Islet precursor cell (in vitro differentiated cells): ENCODE data around the gene RSAD2.
"Not testable (repeated sequence)": the region's sequence is repeated elsewhere in the genome, so short reads cannot be mapped to it uniquely, and the experiment has no call there.

Experiments used
- DNase-seq: peaks from one replicate; pipeline ENCODE4 v3.0.0-alpha.2; 2018

Gene RSAD2

DNA sequence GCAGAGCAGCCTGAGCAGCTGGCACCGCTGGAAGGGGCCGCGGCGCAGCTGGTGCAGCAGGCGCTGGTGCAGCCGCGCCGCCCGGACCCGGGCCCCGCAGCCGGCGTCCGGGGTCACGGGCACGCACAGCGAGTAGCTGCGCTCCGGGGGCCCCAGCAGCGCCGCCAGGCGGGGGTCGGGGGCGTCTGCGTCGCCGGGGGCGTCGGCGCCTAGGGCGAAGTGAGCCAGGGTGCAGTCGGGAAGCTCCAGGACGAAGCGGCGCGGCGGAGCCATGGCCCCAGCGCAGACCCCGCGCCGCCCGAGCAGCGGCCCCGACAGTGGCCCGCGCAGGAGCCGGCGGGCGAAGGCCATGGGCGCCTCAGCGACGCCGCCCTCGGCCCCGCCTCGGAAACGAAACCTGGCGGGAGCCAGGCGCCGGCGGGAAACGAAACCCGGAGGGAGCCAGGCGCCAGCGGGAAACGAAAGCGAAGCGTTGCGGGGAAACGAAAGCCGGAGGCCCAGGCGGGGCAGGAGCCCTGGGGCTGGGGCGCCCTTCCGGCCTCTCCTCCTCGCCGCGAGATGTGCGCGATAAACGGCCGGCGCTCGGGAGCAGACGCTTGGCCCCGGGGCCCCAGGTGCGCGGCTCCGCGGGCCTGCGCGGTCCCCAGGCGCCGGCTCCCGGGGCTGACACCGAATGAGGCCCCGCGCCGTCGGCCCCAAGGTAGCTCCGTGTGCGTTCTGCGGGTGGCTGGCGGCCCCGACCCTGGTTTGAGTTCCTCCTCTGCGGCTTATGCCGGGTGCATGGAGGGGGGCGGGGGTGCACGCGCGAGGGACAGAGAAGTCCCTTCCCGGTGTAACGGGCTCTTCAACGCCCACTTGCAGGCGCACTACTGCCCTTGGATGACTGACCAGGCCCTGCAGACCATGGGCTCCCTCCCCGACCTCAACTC is 12.0 kb upstream of the RSAD2 start, which contains the start of gene CMPK2:
CMPK2 (minus strand) TSS at position 562 of the 929 bp plus-strand sequence; CDS start at position 351, 211 bp downstream.
- DNase-seq = peak; percentile 76

DNA sequence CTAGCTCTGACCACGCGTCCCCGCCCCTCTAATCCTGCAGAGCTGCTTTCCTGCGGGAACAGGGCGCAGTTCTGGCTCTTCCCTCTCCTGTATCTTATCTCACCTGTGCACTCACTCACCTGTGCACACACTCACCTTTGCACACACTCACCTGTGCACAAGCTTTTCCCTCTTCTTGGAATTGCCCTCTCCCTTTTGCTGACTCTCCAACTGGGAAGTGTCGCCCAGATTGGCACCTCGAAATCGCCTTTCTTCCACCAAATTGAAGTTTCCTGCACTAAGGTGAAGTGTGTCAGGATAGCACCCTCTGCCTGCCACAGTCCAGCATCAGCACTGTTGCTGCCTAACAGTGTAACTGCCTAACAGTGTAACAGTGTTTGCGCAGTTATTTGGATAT is 11.3 kb upstream of the RSAD2 start:
- peak; percentile 64 for DNase-seq

DNA sequence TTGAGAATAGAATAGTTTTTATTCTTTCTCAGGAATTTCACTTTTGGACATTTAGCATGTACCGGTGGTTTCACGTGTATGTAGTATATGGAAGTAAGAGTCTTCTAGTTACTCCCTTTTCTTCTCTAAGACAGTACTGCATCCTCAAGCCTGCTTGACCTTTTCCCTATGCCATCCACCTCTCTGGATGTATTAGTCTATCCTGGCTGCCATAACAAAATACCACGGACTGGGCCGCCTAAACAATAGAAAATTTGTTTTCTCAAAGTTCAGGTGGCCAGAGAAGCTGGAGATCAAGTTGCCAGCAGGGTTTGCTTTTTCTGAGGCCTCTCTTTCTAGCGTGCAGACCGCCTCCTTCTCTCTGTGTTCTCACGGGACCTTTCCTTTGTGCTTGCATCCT is 10.6 kb upstream of the RSAD2 start:
- DNase-seq = no peak

DNA sequence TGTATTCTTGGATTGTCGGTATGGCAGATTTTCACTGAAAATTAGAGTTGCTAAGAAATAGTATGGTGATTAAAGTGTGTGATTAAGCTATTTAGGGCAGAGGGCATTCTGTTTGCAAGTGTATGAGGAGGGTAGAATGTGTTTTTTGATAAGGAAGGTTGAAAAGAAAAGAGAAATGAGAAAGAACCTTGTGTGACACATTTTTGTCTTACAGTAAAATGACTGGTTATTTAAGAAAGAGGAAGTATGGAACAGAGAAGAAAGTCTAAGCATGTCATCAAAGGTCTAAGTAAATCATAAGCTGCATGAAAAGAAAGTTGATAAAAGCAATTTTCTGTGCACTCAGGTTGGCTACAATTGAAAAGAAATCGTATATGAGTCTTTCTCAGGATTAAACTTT is 5.2 kb upstream of the RSAD2 start:
- no peak for DNase-seq

DNA sequence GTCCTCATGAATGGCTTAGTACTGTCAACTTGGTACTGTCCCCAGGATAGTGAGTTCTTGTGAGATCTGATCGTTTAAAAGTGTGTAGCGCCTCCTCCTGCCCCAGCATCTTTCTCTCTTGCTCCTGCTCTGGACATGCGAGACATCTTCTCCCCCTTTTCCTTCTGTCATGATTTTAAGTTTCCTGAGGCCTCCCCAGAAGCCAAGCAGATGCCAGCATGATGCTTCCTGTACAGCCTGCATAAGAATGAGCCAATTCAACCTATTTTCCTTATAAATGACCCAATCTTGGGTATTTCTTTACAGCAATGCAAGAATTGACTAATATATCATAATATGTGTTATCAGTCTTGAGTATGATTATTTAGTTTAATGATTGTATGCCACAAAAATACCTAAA is 3.5 kb upstream of the RSAD2 start:
- DNase-seq = no peak

DNA sequence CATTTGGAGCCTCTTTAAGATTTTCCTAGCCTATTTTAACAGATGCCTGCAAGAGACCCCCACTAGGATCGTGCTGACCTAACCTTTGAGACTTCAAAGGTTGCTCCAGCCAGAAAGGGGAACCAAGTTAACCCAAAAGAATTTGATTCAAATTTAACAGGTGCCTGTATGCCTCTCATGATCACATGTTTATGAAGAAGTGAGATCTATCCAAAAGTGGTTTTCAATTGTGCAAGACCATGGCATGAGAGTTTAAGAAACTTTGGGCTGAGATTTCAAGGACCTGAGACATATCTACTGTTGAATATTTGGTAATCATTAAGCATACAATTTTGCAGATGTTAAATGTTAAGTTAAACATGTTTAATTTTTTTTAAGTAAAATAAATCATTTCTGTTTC is 1.3 kb upstream of the RSAD2 start:
- DNase-seq = no peak

DNA sequence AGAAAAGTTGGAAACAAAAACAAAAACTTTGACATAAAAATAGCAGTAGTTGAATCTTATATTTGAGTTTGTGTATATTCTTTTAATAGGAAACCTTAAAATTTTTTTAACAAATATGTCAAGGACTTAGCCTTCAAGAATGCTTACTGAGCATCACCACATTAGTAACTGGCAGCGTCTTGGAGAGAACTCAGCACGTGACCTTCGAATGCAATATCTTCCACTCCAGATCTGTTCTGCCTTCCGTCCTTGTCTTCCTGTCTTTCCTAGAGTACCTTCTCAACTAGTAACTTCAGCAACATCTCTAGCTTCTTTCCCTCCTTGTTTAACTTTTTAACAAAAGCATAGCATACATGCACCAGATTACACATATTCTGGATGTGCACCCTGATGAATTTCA is 972 bp downstream of the RSAD2 start:
- DNase-seq = no peak

DNA sequence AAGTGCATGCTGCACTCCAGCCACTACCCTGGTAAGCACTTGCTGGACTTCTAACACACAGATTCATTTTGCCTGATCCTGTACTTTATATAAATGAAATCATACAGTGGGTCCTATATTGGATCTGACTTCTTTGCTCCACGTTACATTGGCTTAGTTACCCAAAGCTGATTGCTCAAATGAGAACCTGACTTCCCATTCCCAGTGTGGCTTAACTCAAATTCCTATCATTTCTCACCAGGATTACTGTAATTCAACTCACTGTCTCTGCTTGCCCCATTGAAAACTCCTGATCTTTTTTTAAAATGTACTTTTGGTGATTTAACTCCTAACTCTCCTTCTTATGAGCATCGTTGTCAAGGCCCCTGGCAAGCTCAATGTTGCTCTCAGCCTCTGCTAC is 1.4 kb downstream of the RSAD2 start:
- DNase-seq = no peak

DNA sequence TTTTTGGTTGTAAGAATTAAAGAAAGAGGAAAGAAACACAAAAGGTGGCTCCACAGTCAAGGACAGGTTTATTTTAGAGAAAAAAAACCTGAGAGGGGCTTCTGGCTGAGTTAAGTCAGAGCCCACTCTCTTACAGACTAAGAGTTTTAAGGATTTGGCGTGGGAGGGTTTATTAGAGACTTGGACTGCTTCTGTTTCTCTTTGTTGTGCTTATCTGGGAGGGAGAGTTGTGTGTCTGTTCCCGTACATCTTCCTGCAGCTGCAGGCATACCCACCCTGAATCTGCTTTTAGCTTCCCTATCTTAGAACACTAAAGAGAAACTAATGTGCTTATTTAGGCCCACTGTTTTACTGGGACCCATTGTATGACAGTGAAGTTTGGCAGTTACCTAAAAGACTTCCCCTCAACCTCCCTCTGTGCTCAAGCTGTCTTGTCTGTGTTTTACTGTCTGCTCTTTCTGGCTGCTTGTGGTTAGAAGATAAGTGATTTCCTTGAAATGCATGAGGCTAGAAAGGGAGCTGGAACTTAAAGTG is 2.7 kb downstream of the RSAD2 start:
- no peak for DNase-seq

DNA sequence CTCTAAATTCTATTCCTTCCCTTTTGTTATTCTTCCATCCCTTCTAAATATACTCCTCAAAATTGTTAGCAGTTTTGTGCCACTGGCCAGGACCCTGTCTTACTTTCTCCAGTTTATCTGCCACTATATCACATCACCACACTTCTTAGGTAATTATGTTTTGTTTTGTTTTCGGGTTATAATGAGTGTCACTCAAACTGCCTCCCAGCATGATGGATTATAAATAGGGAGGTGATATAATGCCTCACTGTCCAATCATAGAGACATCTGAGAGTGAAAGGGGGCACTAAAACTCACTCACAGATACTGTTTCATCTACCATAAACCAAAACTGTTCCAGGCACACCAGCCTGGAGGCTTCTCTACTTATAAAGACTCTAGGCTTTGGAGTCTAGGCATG is 3.5 kb downstream of the RSAD2 start:
- DNase-seq = no peak

DNA sequence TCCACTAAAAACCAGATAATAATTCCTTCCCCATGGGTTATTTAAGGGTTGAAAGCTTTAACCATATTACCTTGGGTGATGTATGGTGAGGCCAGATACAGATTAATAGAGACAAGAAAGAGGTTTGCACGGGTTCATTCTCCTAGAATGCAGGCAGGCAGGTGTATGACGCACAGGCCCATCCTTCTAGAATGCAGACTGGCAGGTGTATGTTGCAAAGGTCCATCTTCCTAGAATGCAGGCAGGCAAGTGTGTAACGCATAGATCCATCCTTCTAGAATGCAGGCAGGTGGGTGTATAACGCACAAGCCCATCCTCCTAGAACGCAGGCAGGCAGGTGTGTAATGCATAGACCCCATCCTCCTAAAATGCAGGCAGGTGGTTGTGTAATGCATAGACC is 3.9 kb downstream of the RSAD2 start:
- no peak for DNase-seq

DNA sequence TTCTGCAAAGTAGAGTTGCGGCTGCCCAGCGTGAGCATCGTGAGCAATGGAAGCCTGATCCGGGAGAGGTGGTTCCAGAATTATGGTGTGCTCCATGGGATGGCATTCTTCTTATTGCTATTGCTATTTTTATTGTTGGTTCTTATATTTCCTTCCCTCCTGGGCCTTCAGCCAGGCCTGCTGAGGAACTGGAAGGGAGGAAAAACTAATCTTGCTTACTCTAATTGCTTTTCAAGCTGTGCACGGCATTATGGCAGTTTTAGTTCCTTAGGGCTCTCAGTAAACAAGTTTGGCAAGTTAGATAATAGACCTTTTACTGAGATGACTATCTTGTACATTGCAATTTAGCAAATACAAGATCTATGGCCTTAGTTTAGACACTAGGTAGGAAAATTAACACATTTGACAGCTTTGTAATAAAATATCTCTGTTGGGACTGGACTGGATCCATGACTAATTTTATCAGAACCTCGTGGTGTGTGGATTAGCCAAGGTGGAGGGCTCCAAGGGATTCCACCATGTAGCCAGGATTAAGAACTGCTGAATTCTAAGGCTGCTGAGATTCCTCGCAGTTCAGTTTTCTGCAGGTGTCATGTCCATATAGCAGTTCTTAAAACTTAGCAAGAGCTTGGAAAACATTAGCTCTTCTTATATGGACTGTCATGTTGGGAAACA is 6.0 kb downstream of the RSAD2 start:
- no peak for DNase-seq

DNA sequence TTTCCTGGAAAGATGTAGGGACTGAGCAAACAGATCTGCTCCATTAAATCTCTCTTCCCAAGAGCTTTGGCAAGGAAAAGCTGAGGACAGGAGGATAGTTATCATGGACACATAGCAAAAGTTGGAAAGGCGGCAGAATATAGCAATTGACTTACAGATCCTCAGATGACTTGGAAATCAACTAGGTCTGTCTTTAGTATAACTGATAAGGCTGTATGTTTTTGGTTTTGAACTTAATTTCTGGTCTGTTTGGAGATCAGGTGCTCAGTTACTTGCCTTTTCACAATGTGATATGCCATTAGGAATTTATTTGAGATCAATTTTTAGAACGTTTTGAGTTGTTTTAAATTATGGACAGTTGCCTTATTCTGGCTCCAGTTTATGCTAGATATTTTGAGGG is 8.0 kb downstream of the RSAD2 start:
- no peak for DNase-seq

DNA sequence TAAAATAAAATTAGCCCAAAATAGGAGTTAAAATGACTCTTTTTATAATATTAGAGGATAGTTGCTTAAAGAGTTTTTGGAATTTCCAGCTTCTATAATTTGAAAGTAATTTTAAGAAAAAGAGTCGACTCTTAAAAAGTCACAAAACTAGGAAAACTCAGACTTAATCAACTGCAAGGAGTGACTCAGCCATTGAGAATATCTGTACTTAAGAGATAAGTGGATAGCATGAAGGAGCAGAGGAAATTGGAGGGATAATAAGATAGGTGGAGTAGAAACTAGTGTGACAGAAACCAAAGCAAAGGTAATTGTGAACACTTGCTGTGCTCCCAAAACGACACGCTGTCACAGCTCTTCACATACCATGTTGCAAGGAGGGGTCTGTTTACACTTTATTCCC is 8.4 kb downstream of the RSAD2 start:
- DNase-seq = no peak

DNA sequence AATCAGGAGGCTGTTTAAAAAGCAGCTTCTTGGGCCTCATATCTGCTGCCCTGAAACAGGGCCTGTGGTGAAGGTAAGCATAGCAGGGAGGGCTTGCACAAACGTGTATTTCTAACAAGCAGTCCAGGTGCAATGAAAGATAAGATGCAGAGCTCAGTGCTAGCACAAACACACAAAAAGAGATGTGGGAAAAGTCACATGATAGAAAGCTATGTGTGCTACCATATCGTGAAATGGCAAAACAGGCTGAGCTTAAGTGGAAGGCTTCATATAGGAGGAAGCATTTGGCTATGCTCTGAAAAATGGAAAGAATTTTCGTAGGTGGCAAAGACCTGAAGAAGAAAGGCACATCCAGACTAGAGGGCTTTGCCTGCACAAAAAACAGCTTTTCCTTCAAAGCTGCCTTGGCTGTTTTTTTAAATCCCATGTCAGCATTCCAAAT is 10.2 kb downstream of the RSAD2 start:
- DNase-seq = no peak

DNA sequence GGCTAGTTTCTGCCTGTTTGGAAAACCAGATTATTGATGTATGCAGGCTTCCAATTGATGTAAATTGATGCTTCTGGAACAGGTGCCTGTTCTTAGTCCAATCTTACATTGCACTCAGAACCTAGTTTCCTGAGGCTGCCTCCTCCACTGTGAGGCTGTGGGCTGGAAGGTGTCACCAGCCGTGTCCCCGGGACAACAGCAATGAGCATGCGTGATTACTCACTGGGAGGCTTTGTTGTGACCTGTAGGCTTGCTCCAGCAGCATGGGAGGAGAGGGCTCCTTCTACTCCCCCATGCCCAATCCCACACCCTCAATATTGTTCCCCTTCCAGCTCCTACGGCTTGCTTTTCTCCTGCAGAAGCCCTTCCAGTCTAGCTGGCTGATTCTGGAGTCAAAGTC is 11.1 kb downstream of the RSAD2 start:
- DNase-seq = no peak

DNA sequence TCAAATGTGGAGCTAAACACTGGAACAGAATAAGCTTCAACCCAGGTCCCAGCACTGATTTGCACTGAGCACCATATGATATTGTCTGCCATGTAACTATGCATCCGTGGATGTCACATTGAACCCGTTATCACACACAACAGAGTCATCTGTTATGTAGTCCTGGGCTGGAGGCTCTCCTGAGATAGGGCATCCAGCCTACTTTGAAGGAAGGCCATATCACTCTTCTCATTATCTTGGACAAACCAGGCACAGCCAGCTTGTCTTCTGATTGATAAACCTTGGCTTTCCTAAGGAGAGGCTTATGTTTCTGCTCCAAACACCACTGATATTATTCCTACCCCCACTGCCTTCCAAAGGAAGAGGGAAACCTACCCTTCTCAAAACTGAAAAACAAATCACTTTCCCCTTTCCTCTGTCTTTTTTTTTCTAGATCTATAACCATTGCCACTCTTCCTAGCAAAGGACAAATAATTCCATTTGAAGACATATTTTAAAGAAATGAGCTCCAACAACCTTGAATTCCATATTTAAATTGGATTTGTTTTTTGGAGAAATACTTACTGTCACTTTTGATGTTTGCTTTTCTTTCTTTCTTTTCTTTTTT is 16.4 kb downstream of the RSAD2 start:
- no peak for DNase-seq

DNA sequence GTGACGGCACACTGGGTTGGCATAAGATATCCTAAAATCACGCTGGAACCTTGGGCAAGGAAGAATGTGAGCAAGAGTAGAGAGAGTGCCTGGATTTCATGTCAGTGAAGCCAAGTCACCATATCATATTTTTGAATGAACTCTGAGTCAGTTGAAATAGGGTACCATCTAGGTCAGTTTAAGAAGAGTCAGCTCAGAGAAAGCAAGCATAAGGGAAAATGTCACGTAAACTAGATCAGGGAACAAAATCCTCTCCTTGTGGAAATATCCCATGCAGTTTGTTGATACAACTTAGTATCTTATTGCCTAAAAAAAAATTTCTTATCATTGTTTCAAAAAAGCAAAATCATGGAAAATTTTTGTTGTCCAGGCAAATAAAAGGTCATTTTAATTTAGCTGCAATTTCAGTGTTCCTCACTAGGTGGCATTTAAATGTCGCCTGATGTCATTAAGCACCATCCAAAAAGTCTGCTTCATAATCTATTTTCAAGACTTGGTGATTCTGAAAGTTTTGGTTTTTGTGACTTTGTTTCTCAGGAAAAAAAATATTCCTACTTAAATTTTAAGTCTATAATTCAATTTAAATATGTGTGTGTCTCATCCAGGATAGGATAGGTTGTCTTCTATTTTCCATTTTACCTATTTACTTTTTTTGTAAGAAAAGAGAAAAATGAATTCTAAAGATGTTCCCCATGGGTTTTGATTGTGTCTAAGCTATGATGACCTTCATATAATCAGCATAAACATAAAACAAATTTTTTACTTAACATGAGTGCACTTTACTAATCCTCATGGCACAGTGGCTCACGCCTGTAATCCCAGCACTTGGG is 19.6 kb downstream of the RSAD2 start:
- no peak for DNase-seq

DNA sequence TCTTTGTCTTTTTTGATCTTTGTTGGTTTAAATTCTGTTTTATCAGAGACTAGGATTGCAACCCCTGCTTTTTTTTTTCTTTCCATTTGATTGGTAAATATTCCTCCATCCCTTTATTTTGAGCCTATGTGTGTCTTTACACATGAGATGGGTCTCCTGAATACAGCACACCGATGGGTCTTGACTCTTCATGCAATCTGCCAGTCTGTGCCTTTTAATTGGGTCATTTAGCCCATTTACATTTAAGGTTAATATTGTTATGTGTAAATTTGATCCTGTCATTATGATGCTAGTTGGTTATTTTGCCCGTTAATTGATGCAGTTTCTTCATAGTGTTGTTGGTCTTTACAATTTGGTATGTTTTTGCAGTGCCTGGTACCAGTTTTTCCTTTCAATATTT is 25.0 kb downstream of the RSAD2 start:
- not testable (repeated sequence) for DNase-seq

DNA sequence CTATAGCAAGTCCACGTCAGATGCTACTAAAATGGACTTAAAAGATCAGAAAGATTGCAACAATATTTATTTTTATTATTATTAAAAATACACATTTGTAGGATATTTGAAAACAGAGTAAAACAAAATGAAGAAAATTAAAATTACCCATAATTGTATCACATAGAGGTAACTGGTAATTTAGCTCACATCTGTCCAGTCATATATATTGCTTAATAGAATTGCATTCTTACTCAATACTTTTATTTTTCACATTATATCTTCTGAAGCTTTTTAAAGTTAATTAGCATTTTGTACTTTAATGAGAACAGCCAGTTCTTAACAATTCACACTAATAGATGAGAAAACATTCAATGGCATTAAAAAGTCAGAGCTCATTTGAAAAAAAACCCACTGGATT is 28.1 kb downstream of the RSAD2 start:
- DNase-seq = no peak

DNA sequence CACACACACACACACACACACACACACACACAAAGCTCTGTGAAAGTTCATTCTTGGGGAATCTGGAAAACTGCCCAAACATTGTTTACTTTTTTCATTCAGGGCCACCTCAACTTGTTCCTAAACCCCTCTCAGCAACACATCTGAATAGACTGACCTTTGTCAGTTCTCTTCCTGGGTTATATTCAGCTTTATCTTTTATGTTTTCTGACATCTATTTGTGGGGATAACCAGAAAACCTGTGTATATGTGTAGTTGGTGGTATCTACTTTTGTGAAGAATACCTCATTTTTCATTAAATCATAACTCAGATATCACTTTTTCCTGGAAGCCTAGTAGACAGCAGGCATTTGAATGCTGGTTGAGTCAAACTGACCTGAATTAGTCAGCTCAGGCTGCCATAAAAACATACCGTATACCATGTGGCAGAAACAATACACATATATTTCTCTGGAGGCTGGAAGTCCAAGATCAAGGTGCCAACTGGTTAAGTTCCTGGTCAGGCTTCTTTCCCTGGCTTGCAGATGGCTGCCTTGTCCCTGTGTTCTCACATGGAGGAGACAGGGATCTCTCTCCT is 28.7 kb downstream of the RSAD2 start:
- DNase-seq = no peak

DNA sequence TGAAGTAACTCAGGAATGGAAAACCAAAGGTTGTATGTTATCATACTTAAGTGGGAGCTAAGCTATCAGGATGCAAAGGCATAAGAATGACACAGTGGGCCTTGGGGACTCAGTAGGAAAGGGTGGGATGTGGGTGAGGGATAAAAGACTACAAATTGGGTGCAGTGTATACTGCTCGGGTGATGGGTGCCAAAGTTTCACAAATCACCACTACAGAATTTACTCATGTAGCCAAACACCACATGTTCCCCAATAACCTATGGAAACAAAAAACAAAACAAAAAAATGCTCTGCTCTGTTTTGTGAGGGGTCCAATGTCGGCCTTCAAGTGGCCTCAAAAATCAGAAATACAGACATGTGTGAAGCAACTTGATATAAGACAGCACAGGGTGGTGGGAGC is 30.7 kb downstream of the RSAD2 start:
- DNase-seq = no peak
